H1 (cell line): ENCODE data around the gene RRAS.
"Not testable (repeated sequence)": the region's sequence is repeated elsewhere in the genome, so short reads cannot be mapped to it uniquely, and the experiment has no call there.

Experiments used
- ATF3 ChIP-seq: IDR thresholded peaks from 2 replicates; pipeline ENCODE4 v1.6.1; 2011; ENCODE audit warnings: low read depth, mild to moderate bottlenecking, low read length; ENCODE audit not compliant: insufficient read depth
- CHD2 ChIP-seq: IDR thresholded peaks from 2 replicates; pipeline ENCODE4 v1.6.1; 2012; ENCODE audit warnings: low read length, improper control_type of control experiment
- CHD7 ChIP-seq: fragments of 300-600 bp; sonication (generic); IDR thresholded peaks from 2 replicates; pipeline ENCODE4 v1.7.1; 2012; ENCODE audit warnings: low read length, moderate library complexity, mild to moderate bottlenecking, inconsistent platforms; ENCODE audit not compliant: insufficient replicate concordance
- CTCF ChIP-seq, 3 experiments: IDR thresholded peaks; 1 replicate in 2 of 3; 2 replicates in 1 of 3; pipeline versions ENCODE4 v1.5.1 to v1.6.1; 2011; ENCODE audit warnings: low read length in 3 of 3, mild to moderate bottlenecking in 3 of 3, inconsistent platforms in 2 of 3, low read depth in 1 of 3, moderate library complexity in 1 of 3; ENCODE audit not compliant: insufficient read depth in 1 of 3; ENCODE audit errors: control extremely low read depth in 1 of 3
- E2F6 ChIP-seq: IDR thresholded peaks from 2 replicates; pipeline ENCODE4 v1.6.1; 2012; ENCODE audit warnings: inconsistent platforms
- NRF1 ChIP-seq: IDR thresholded peaks from 2 replicates; pipeline ENCODE4 v1.6.1; 2011; ENCODE audit warnings: mild to moderate bottlenecking, low read depth, low read length, improper control_type of control experiment
- POLR2AphosphoS5 ChIP-seq: IDR thresholded peaks from 2 replicates; pipeline ENCODE4 v1.6.1; 2011; ENCODE audit warnings: low read depth, low read length

GRCh38 chr19:49633273-49633672 is 6.7 kb downstream of the RRAS start:
- not testable (repeated sequence) for TF ChIP-seq CHD2; ATF3; CTCF (IDR thresholded peaks at IDR 0.05; ENCODE audit: control extremely low read depth in 1 of 3, insufficient read depth in 1 of 3, low read depth in 1 of 3, low read length in 3 of 3); POLR2AphosphoS5; CHD7; NRF1; E2F6
